Stimulated activated CD4-positive, alpha-beta T cell treated with anti-CD3 and anti-CD28 coated beads, Interleukin-1b, Interleukin-23, amount 100 ng/mL, for 48 hours (primary cell): ENCODE data around the gene PLXNA4.

ENCODE experiments used
- DNase-seq: peaks from one replicate; pipeline ENCODE4 v3.0.0-alpha.2; 2020

The PLXNA4 gene

DNA sequence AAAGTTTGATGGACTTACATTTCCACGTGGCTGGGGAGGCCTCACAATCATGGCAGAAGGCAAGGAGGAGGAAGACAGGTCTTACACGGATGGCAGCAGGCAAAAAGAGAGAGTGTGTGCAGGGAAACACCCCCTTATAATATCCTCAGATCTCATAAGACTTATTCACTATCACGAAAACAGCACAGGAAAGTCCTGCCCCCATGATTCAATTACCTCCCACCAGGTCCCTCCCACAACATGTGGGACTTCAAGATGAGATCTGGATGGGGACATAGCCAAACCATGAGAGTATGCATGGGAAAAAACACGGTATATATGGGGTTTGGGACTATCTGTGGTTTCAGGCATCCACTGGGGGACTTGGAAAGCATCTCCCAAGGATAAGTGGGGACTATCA is 78.0 kb downstream of the PLXNA4 start:
- DNase-seq: no peak

DNA sequence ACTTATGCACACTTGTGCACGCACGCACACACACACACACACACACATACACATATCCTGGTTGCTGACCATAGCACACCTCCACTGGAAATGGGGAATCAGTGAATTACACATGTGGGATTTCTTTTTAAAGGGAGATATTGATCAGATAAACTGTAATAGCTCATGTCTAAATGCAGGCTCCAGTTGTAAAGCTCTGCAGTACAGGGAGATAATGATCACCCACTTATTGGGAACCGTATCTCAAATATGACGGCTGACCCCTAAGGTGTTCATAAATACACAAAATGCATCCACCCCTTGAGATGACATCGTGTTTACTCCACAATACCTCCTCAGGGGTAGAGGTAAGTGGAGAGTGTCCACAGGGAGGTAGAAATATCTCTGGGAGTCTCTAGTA is 79.2 kb downstream of the PLXNA4 start:
- DNase-seq: no peak

DNA sequence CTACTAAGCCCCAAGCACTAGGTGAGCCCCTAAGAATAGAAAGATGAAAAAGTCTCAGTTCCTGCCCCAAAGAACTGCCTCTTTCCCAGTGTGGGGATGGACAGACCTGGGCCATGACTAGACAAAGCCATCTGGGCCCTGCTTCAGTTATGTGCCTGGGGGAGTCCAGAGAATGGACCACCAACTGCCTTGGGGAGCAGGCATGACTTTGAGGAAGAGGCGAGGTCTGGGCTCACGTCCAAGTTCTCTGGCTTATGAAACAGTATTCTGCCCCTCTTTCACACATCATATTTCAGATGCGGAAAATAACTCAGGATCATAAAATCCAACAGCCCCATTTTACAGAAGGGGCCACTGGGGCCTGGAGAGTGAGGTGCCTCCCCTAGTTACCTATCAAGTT is 80.3 kb downstream of the PLXNA4 start:
- DNase-seq: no peak

DNA sequence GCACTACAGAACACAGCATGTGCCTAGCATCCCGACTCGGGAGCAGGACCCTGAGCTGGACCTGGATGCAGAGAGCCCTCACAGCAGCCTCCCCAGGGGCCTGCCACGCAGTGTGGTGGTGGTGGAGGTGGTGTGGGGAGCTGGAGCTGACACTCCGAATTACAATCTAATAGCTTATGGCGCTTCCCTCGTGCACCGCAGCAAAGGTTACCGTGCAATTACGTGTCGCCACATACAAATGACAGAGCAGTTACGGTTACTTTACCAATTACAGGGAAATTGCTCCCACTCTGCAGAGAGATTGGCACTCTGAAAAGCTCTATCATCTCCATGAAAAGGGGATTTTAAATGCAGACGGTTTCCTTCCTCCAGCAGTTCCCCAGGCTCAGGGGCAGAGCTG is 81.8 kb downstream of the PLXNA4 start:
- DNase-seq: no peak

DNA sequence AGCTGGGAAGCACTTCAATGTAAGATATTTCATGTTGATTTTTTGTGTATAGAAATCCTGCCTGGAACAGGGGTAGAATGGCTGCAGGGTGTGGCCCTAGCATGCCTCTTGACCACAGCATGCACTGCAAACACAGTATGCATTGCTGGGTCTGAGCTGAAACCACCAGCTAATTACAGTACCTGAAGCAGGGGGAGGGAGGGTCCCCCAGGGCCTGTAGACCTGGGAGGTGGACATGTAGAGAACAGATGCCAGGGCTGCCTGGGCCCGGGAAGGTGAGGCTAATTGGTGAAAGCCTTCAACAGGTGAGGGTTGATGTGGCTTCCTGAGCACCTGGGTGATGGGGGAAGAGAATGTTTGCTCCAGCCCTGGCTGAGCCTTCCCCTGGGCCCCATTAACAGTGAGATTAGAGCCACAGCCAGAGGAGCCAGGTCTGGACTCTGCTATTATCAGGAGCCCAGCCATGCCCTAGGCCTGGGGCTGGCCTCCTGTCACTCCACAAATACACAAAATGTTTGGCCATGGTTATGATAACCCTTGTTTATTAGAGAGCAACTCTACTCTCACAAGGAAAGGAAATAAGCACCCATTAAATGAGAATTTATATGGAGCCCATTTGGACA is 83.3 kb downstream of the PLXNA4 start:
- no peak for DNase-seq

DNA sequence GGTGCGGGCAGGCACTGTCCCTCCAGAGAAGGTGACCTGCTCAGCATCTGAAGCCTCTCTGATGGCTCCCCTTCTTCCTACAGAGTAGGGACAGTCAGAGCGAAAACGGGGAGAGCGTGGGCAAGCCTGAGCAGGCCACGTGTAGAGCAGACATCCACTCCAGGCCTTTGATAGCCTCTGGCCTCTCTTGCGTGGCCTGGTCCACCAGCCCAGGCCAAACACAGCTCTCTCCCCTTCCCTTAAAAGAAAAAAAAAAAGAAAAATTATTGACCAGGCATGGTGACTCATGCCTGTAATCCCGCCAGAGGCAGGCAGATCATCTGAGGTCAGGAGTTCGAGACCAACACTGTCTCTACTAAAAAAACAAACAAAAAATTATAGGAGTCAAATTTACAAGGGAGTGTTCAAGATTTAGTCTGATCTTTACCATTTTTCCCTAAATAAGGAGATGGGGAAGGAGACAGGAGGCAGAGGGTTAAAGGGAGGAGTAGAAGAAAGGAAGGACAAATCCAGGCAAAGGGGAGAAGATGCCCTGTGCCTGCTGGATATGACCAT is 84.8 kb downstream of the PLXNA4 start:
- DNase-seq: no peak

DNA sequence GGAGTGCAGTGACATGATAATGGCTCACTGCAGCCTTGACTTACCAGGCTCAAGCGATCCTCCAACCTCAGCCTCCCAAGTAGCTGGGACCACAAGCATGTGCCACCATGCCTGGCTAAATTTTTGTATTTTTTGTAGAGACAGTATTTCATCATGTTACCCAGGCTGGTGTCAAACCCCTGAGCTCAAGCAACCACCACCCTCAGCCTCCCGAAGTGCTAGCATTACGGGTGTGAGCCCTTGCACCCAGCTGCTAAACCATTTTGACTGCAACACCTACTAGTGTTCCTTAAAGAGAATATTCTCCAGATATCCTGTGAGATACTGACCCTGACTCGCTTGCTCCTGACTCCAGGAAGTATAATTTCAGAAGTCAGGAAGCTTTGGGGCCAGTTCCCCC is 85.8 kb downstream of the PLXNA4 start:
- DNase-seq: no peak

DNA sequence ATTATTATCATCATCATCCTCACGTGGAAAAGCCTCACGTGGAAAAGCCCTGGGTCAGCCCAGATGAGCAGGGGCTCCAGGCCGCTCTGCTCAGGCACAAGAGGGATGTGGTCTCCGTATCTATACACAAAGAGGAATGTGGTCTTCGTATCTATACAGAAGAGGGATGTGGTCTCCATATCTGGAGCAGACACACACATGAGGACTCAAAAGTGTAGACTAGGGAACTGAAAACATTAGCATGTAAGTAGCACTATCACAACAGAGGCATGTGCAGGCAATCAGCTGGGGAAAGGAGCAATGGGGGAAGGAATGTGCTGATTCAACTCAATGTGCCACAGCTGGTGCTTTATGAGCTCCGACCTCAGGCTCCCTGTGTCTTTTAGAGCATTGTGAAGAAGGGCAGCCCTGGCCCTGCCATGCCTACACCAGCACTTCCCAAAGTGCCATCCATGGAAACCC is 86.5 kb downstream of the PLXNA4 start:
- no peak for DNase-seq

DNA sequence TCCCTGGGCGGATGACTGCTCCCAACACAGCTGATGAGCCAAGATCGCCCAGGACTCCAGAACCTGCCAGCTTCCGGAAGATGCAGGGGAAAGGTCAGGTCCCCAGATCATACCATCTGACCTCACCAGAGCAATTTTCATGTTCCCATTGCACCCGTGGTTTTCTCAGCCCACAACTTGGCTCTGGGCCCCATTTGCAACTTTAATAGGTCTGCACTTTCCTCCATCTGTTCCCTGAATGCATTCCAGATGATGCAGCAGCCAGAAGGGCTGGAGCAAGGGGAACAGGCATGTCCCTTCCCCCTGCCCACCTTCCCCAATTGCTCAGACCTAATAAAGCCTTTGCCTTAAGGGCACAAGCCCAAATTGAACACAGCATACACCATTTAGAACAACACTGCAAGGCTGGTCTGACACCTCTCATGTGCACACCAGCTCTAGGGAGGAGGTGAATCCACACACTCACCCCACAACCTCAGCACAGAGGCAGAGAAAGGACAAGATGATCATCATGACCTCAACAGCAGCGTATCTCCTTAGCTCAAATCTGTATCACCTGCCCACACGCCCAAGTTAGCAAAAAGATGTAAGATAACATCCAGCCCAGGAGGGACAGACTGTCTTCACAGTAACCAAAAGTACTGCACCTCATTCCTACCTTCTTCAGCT is 87.5 kb downstream of the PLXNA4 start:
- DNase-seq: no peak

DNA sequence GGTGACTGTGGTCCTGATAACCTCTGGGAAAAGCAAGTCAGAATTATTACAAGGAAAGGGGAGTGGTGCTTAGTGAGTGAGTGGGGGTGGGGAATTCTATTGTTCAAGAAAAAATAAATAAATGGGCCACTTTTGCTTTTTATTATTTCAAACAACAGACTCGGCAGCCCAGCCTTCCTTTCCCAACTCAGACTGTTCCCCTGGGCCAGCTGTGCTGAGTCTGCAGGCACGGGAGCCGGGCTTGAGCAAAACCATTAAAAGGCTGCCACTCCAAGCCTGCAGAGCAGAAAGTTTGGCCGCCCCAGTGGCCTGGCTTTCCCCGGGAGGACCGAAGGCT is 90.0 kb downstream of the PLXNA4 start:
- no peak for DNase-seq

DNA sequence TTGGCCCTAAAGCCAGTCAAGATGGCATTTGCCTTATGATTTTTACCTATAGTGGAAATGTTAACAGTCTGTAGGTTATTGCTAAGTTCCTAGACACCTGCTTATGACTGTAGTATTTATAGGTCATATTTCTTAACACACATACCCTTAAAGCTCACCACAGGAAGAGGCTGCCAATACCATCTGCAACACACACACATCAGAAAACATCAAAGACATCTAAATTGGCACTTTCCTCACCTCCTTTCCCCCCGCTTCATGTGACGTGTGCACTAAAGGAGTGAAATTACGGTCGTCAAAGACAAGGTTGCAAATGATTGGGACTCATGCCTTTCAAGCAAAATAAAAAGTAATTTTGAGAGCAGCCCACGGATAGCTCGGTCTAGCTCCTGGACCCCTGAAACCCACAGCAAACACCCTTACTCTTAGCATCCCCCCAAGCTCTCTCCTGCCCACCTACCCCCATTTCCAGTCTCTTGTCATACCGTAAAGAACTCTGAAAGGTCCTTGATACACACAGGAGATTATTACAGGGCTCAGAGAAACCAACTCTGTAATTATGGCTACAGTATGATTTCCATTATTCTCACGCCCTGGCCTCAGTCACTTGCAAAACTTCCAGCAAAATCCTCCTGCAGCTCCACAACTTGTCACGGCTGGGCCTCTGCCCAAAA is 90.5 kb downstream of the PLXNA4 start:
- DNase-seq: peak; percentile 28

DNA sequence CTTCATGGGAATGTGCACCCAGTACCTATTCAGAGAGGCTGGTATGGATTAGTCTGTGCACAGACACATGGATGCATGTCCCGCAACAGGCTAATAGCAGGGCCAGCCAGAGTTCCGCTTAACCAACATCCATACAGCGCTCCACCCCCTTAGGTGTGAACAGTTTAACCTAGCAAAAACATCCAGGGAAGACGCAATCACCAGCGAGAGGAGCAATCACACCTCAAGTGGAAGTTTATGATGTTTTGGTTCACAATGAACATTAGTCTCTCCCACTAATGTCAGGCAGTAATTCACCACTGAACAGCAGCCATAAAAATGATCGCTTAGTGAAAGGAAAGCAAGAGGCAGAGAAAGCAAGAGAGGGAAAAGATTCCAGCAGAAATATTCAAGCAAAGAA is 91.1 kb downstream of the PLXNA4 start:
- no peak for DNase-seq

DNA sequence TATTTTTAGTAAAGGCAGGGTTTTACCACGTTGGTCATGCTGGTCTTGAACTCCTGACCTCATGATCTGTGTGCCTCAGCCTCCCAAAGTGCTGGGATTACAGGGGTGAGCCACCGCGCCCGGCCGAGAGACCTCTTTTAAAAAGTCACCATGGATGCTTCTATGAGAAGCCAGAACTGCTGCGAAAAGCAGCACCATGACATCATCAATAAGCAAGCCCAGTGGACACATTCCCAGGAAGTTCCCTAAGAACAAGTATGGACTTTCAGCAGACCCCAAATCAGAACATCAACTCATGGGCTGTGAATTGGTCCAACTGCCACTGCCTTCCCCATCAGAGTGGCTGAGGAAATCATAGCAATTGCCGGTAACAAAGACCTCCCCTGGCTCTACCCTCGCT is 93.4 kb downstream of the PLXNA4 start:
- no peak for DNase-seq

DNA sequence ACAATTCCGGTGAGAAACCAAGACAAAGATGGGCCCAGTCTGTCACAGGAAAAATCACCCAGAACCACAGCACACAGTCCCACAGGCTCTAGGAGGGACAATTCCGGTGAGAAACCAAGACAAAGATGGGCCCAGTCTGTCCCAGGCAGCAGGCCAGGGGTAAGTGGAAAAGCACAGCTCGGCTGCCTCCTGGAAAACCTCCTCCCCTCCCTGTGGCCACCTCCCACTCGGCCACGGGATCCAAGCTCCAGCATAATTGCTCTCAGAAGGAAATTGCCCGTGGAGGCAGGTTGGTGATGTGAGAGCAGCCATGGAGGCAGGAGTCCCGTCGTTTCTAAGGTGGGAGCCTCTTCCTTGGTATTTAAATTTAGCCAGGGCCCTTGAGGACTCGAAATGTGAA is 95.7 kb downstream of the PLXNA4 start:
- DNase-seq: no peak

DNA sequence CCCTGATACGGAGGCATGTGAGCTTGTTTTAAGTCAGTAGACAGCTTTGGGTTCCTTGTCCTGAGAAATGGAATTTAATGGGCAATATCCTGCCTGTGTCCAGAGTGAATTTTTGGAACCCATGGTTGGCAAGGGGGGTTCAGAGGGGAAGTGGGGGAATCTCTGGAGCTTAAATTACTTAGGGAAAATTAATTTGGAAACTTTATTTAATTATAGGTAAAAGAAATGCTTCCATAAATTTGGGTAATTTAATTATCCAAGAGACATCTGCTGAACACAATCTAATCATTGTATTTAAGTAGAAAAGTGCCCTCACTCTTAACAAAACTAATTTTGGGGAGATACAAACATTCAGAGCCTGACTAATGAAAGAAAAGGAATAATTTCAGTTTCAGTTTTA is 99.7 kb downstream of the PLXNA4 start:
- DNase-seq: no peak

DNA sequence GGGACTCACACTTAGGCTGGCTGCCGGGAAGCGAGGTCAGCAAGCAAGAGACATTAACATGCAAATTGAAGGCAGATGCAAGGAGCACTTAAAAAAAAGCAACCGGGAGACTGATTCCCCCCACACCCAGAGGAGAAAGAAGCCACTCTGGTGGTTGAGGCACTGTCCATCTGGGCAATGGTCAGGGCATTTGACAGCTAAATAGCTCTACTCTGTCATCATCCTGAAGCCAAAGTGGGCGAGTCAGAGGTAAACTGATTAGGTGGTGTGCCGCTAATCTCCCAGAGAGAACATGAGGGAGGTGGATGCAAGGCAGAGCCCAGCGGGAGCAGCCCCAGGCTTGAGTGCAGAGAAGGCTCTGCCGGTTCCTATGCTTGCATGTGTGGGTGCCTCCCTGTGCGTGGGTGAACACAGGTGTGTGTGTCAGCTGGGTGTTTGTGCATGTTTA is 100.6 kb downstream of the PLXNA4 start:
- DNase-seq: no peak

DNA sequence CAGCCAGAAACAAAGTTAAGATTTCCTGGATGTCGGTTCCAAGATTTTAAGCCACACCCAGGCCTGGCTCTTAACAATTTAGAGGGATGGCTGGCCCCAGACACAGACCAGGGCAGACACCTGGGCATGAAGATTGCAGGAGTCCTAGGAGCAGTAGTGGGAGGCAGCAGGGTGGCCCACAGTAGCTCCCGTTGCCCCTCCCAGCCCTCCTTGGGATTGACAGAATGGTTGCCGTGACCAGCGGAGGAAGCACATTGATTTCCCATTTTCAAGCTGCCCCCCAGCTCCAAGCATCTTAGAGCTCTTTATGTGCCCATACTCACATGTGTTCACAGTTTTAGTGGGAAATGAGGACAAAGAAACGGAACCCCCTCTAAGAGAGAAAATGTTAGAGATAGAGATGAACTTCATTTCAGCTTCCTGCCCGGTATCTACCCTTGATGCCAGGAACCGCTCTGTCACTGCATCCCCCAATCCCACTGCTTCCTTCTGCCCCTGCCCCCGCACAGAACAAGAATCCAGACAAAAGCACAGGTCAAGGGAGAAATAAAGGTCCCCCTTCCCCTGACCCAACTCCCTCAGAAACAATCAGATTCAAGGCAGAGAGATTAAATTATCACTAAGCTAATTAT is 101.1 kb downstream of the PLXNA4 start:
- no peak for DNase-seq

DNA sequence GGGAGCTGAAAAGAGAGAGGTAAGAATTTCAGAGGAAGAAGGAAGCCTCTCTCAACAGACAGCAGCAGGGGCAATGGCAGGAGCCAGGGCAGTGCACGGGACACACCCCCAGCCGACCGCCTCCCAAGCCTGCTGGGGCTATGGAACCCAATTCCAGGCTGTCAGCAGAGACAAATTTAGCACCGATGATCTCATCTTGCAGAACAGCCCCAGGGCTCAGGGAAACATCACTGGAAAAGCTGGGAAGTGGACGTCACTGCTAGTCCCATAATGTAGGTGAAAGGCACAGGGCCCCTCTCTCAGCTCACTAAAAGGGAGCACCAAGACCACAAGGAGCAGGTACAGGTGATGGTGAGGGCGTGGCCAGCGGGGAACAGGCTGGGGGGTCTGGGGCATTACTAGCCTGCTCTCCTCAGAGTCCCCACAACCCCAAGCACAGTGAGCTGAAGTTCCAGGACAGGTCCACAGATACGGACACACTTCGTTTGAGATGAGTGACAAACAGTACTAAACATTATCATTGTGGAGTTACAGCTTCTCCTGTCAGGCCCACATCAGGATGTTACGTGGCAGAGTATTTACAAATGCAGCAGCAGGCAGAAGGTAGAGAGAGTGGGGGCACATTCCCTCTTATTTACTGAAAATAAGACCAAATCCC is 103.7 kb downstream of the PLXNA4 start:
- DNase-seq: no peak

DNA sequence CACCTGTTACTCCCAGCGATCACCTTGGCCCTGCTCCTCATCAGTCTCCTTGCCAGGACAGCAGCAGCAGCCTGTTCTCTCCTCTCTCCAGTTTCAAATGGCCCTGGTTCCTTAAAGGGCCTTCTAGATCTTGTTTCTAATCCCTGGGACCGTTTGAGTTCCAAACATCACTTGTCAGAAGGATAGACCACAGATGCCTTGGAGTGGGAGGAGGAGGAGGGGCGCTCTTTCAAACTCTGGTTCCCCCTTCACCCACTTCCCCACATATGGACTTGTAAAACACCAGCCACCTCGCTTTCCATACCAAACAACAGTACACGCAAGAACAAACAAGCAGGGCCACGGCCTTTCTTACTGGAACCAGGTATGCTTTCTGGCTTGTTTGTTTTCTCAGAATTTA is 104.8 kb downstream of the PLXNA4 start:
- DNase-seq: no peak

DNA sequence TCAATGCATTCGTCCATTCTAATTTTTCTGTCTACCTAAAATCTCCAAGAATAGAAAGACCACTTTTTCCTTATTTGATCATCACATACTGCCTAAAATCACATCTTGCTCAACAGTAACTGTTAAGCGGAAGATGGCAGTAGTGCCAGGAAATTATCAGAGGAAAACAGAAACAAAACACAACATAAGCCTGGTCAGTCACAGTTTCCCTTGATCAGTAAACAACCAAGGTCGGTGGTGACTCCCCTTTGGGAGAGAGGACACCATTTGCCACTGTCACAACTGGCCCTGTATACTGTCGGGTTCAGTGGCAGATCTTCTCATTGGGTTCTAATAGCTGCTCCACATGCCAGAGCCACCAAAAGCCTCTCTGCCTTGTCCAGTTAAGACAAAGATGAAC is 106.6 kb downstream of the PLXNA4 start:
- DNase-seq: no peak

DNA sequence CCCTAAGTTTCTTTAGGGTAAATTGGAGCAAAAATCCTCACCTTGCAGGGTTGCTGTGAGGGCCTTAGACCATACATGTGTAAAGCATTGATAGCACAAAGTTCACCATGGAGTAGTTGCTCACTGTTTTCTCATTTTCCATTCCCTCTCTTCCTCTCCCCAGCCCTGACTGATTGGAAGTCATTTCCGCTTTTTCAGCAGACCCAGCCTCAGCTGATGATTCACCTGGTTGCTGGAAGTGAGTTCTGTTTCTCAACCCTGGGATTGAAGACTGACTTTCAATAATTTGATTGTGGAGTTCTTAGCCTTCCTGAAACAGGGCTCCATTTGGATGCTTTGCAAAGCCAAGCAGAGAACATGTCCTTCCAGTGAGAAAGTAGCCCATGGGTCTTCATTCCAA is 107.0 kb downstream of the PLXNA4 start:
- DNase-seq: no peak

DNA sequence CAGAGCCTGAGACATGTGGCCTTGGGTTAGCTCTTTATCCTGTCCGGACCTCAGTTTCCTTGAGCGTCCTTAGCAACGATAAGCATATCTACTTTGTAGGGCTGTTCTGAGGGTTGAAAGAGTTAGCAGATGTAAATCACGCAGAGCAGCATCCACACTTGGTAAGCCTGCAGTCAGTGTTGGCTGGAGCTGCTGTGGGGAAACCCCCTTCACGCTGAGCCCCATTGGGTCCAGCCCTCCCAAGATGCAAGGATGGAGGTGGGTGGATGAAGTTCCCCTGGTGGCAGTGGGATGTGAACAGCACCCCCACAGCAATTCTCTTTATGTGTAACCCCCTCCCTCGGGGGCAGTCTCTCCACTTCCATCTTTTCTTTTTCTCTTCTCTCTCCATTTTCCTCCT is 109.9 kb downstream of the PLXNA4 start:
- DNase-seq: no peak

DNA sequence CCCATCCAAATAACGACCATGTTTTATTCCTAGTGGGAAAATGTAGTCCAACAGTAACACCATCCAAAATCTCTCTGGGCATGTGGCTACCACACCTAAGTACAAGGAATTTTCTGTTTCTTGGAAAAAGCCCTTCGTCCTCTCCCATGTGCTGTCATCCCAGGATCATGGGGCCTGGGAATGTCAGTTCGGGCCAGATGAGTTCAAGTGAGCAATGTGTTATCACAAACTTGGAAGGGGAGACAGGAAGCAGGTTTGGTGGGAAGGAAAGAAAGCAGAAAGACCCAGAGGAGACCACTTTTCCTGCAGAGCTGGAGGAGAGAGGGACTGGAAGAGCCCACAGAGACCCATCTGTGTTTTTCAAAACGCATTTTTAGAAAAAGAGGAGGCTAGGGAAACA is 110.8 kb downstream of the PLXNA4 start:
- DNase-seq: no peak
